Measurements from ENCODE around the gene MRPL14.

MRPL14 gene

GRCh38 chr6:44126320-44127149 lies 717 bp downstream of the MRPL14 start:
- Mint-ChIP-seq H3K4me1 (peaks cover 58% of the 10 kb centered on the region), H3K27ac (peak overlapping the region; percentile 94), H3K9me3 (no peaks in the 10 kb centered on the region), H3K4me3 (peak overlapping the region; percentile 88), H3K27me3 (peaks cover 7% of the 10 kb centered on the region), H3K36me3 (peaks cover 24% of the 10 kb centered on the region)
- peak; percentile 78 for DNase-seq
- CTCF ChIA-PET, result no interaction called here

- no peak for DNase-seq
- no peaks in the 10 kb centered on the region for H3K9me3 Mint-ChIP-seq
- CTCF ChIA-PET, result interaction anchor here (0.7 to 1.4 kb wide), 2 partner anchors 24 to 263 kb away, joined by 3 read pairs; no protein-coding TSS in a partner anchor
- peaks cover 26% of the 10 kb centered on the region for H3K36me3 Mint-ChIP-seq
- peak overlapping the region; percentile 27 for H3K4me3 Mint-ChIP-seq
- H3K4me1 Mint-ChIP-seq, result peaks cover 70% of the 10 kb centered on the region
- H3K27me3 Mint-ChIP-seq, result peaks cover 5% of the 10 kb centered on the region
- peak overlapping the region; percentile 87 for H3K27ac Mint-ChIP-seq
These were observed 3.7 kb downstream of the MRPL14 start for GRCh38 chr6:44123544-44123943.

- H3K27ac Mint-ChIP-seq, result peak overlapping the region; percentile 87
- H3K27me3 Mint-ChIP-seq, result no peaks in the 10 kb centered on the region
- H3K4me1 Mint-ChIP-seq, result peaks cover 71% of the 10 kb centered on the region
- CTCF ChIA-PET, result interaction anchor here (1.1 to 1.4 kb wide), 4 partner anchors 11 to 26 kb away, joined by 3 to 4 read pairs (median 4); no protein-coding TSS in a partner anchor
- DNase-seq, result peak; percentile 50
- H3K9me3 Mint-ChIP-seq, result no peaks in the 10 kb centered on the region
- H3K4me3 Mint-ChIP-seq, result peak overlapping the region; percentile 41
- peaks cover 28% of the 10 kb centered on the region for H3K36me3 Mint-ChIP-seq
These were observed 4.5 kb downstream of the MRPL14 start for GRCh38 chr6:44122801-44123200.

- Mint-ChIP-seq H3K4me3 (no peak overlapping the region), H3K36me3 (peaks cover 26% of the 10 kb centered on the region), H3K27me3 (no peaks in the 10 kb centered on the region), H3K4me1 (peaks cover 76% of the 10 kb centered on the region), H3K9me3 (no peaks in the 10 kb centered on the region), H3K27ac (no peak overlapping the region)
- DNase-seq, result no peak
- CTCF ChIA-PET, result interaction anchor here (0.7 to 1.0 kb wide), 3 partner anchors 22 to 42 kb away, joined by 3 to 5 read pairs (median 3); no protein-coding TSS in a partner anchor
These were observed 6.4 kb downstream of the MRPL14 start for GRCh38 chr6:44120692-44121443.

GRCh38 chr6:44119704-44120262 lies 7.5 kb downstream of the MRPL14 start:
- no peaks in the 10 kb centered on the region for H3K27me3 Mint-ChIP-seq
- H3K4me3 Mint-ChIP-seq, result no peak overlapping the region
- peaks cover 71% of the 10 kb centered on the region for H3K4me1 Mint-ChIP-seq
- DNase-seq, result no peak
- H3K9me3 Mint-ChIP-seq, result no peaks in the 10 kb centered on the region
- no peak overlapping the region for H3K27ac Mint-ChIP-seq
- CTCF ChIA-PET, result no interaction called here
- peaks cover 29% of the 10 kb centered on the region for H3K36me3 Mint-ChIP-seq

GRCh38 chr6:44117397-44118128 lies 9.7 kb downstream of the MRPL14 start:
- DNase-seq, result no peak
- Mint-ChIP-seq H3K9me3 (no peaks in the 10 kb centered on the region), H3K4me3 (no peak overlapping the region), H3K4me1 (peaks cover 49% of the 10 kb centered on the region), H3K36me3 (peaks cover 27% of the 10 kb centered on the region), H3K27me3 (no peaks in the 10 kb centered on the region), H3K27ac (no peak overlapping the region)
- CTCF ChIA-PET, result interaction anchor here (0.6 to 1.7 kb wide), 5 partner anchors 21 to 960 kb away, joined by 3 to 4 read pairs (median 3); partner anchors contain the start of gene AARS2

GRCh38 chr6:44116641-44117382 lies 10.4 kb downstream of the MRPL14 start:
- peaks cover 33% of the 10 kb centered on the region for H3K36me3 Mint-ChIP-seq
- H3K27ac Mint-ChIP-seq, result no peak overlapping the region
- H3K4me3 Mint-ChIP-seq, result no peak overlapping the region
- no peak for DNase-seq
- CTCF ChIA-PET, result interaction anchor here (0.6 to 1.7 kb wide), 5 partner anchors 20 to 959 kb away, joined by 3 to 4 read pairs (median 3); no protein-coding TSS in a partner anchor
- H3K9me3 Mint-ChIP-seq, result no peaks in the 10 kb centered on the region
- H3K27me3 Mint-ChIP-seq, result no peaks in the 10 kb centered on the region
- peaks cover 45% of the 10 kb centered on the region for H3K4me1 Mint-ChIP-seq

GRCh38 chr6:44115866-44116265 lies 11.4 kb downstream of the MRPL14 start:
- Mint-ChIP-seq H3K36me3 (peaks cover 43% of the 10 kb centered on the region), H3K27me3 (no peaks in the 10 kb centered on the region), H3K4me1 (peaks cover 43% of the 10 kb centered on the region), H3K27ac (no peak overlapping the region), H3K4me3 (no peak overlapping the region), H3K9me3 (no peaks in the 10 kb centered on the region)
- CTCF ChIA-PET, result interaction anchor here (1.2 to 1.7 kb wide), 3 partner anchors 19 to 106 kb away, joined by 3 to 4 read pairs (median 4); no protein-coding TSS in a partner anchor
- no peak for DNase-seq

GRCh38 chr6:44113414-44113813 lies 13.8 kb downstream of the MRPL14 start:
- Mint-ChIP-seq H3K4me1 (peaks cover 29% of the 10 kb centered on the region), H3K27ac (no peak overlapping the region), H3K9me3 (no peaks in the 10 kb centered on the region), H3K4me3 (no peak overlapping the region), H3K36me3 (peaks cover 55% of the 10 kb centered on the region), H3K27me3 (no peaks in the 10 kb centered on the region)
- DNase-seq, result no peak
- CTCF ChIA-PET, result no interaction called here

- Mint-ChIP-seq H3K4me1 (peaks cover 18% of the 10 kb centered on the region), H3K27ac (no peak overlapping the region), H3K4me3 (no peak overlapping the region), H3K9me3 (no peaks in the 10 kb centered on the region), H3K27me3 (no peaks in the 10 kb centered on the region), H3K36me3 (peaks cover 47% of the 10 kb centered on the region)
- CTCF ChIA-PET, result interaction anchor here (1.1 to 1.9 kb wide), 4 partner anchors 9 to 14 kb away, joined by 3 to 5 read pairs (median 4); no protein-coding TSS in a partner anchor
- no peak for DNase-seq
These were observed 15.5 kb downstream of the MRPL14 start for GRCh38 chr6:44111434-44112417.

GRCh38 chr6:44110966-44111365 lies 16.3 kb downstream of the MRPL14 start:
- Mint-ChIP-seq H3K4me3 (no peak overlapping the region), H3K27ac (no peak overlapping the region), H3K36me3 (peaks cover 48% of the 10 kb centered on the region)

More at GRCh38 chr6:44110966-44111365, 16.3 kb downstream of the MRPL14 start:
- peaks cover 11% of the 10 kb centered on the region for H3K4me1 Mint-ChIP-seq
- no peak for DNase-seq
- H3K9me3 Mint-ChIP-seq, result no peaks in the 10 kb centered on the region
- no peaks in the 10 kb centered on the region for H3K27me3 Mint-ChIP-seq
- CTCF ChIA-PET, result interaction anchor here (1.1 to 1.9 kb wide), 4 partner anchors 8 to 13 kb away, joined by 3 to 5 read pairs (median 4); no protein-coding TSS in a partner anchor

Measured in activated naive CD4-positive, alpha-beta T cell treated with anti-CD3 and anti-CD28 coated beads, Interleukin-2, amount 10 ng/mL, durations not matched to agents 7 days and 5 days (primary cell).